Hepatocyte (in vitro differentiated cells): ENCODE results near the gene LILRB2. TPM values are rescaled to one million over a fixed set of nuclear protein-coding genes. Genes with fewer than 3 reads are reported as not detected.
"Not testable (repeated sequence)": the region's sequence is repeated elsewhere in the genome, so short reads cannot be mapped to it uniquely, and the experiment has no call there.

Experiments
- DNase-seq: peaks from one replicate; pipeline ENCODE4 v3.0.0-alpha.2; 2016; ENCODE audit warnings: low spot score
- H2AFZ ChIP-seq: fragments of 200-600 bp; sonication (generic); 2 replicates; pipeline ENCODE4 v1.6.0; 2016; ENCODE audit warnings: antibody characterized with exemption, mild to moderate bottlenecking
- H3K27ac ChIP-seq: fragments of 200-600 bp; sonication (generic); 2 replicates; pipeline ENCODE4 v1.5.1; 2016; ENCODE audit warnings: mild to moderate bottlenecking
- H3K27me3 ChIP-seq: fragments of 200-600 bp; sonication (generic); 2 replicates; pipeline ENCODE4 v1.6.1; 2016
- H3K36me3 ChIP-seq: fragments of 200-600 bp; sonication (generic); replicated peaks from 2 replicates; pipeline ENCODE4 v1.5.1; 2016; ENCODE audit warnings: low read depth; ENCODE audit not compliant: insufficient read depth
- H3K4me1 ChIP-seq: fragments of 200-600 bp; sonication (generic); 2 replicates; pipeline ENCODE4 v1.5.1; 2016; ENCODE audit warnings: mild to moderate bottlenecking, moderate library complexity; ENCODE audit not compliant: insufficient read depth
- H3K4me2 ChIP-seq: fragments of 200-600 bp; sonication (generic); 2 replicates; pipeline ENCODE4 v1.6.0; 2016
- H3K4me3 ChIP-seq: fragments of 200-600 bp; sonication (generic); 2 replicates; pipeline ENCODE4 v1.5.1; 2016; ENCODE audit warnings: mild to moderate bottlenecking
- H3K79me2 ChIP-seq: fragments of 200-600 bp; sonication (generic); 2 replicates; pipeline ENCODE4 v1.6.0; 2017; ENCODE audit warnings: mild to moderate bottlenecking
- H3K9me2 ChIP-seq: fragments of 200-600 bp; sonication (generic); replicated peaks from 2 replicates; pipeline ENCODE4 v1.6.0; 2017; ENCODE audit warnings: mild to moderate bottlenecking; ENCODE audit not compliant: insufficient read depth
- H3K9me3 ChIP-seq: fragments of 200-600 bp; sonication (generic); 2 replicates; pipeline ENCODE4 v1.5.1; 2016; ENCODE audit warnings: low read depth, mild to moderate bottlenecking
- H4K20me1 ChIP-seq: fragments of 200-600 bp; sonication (generic); 2 replicates; pipeline ENCODE4 v1.6.0; 2016; ENCODE audit warnings: mild to moderate bottlenecking; ENCODE audit not compliant: insufficient read depth, poor library complexity, severe bottlenecking
- EZH2 ChIP-seq: fragments of 200-600 bp; sonication (generic); IDR thresholded peaks from 2 replicates; pipeline ENCODE4 v1.6.1; 2016; ENCODE audit warnings: antibody characterized with exemption, mild to moderate bottlenecking, borderline replicate concordance
- EZH2phosphoT487 ChIP-seq: fragments of 200-600 bp; sonication (generic); IDR thresholded peaks from one replicate; pipeline ENCODE4 v1.6.1; 2018; ENCODE audit warnings: antibody characterized with exemption, mild to moderate bottlenecking, low read depth, moderate library complexity; ENCODE audit not compliant: unreplicated experiment, severe bottlenecking
- whole genome bisulfite sequencing: methylation state at CpG from one replicate; pipeline ENCODE4 v1.1.6; 2016; ENCODE audit warnings: low lambda C conversion rate; ENCODE audit errors: missing lambda C conversion rate; 5-methylcytosine and 5-hydroxymethylcytosine counted together
- polyA plus RNA-seq: library from polyadenylated mRNA; unstranded; fragments of >200 nt; fragmentation: Nextera tagmentation; extraction: Ambion mirVana; gene quantifications from 2 replicates; pipeline ENCODE4 v1.2.1, GENCODE V29; 2016
- total RNA-seq: library from RNA; depleted of rRNA; stranded (reverse); fragments of >200 nt; gene quantifications from 2 replicates; pipeline ENCODE4 v1.2.3, GENCODE V29; 2014
- TF ChIP-seq, protein P1 (sequence below): fragments of 200-600 bp; sonication (generic); IDR thresholded peaks from 2 replicates; pipeline ENCODE4 v1.5.1; 2016; ENCODE audit warnings: antibody characterized with exemption, mild to moderate bottlenecking; ENCODE audit not compliant: poor library complexity

The LILRB2 gene
- total and polyA plus RNA-seq, 2 experiments from 2014 or later: not detected

DNA sequence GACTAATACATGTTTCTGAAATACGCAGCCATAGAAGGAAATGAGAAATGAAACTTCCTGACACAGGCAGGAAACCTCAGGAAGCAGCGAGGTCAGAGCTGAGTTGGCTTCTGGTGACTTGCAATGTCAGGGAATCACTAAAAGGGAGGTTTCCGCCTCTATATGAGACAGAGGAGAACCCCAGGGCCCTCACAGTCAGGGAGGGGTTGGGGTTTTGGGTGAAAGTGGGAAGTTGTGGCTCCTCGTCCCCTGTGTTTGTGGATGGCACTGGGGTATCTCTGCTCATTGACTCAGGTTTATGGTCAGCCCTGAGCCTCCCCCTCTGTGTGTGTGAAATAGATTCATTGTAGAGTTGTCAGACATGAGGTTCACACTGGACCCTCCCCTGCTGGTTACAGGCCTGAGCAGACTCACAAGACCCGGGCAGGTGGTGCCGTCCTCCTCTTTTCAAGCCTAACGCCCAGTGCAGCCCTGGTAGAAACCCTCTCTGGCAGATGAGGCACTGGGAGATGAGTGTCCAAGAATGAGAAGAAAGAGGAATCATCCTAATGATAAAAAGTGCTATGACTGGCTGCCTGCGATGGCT, 32.8 kb downstream of the LILRB2 start:
- Histone ChIP-seq H3K36me3 (no peaks in the 10 kb centered on the region), H3K79me2 (no peaks in the 10 kb centered on the region), H2AFZ (no peak overlapping the region), H3K4me1 (no peaks in the 10 kb centered on the region), H3K27ac (no peak overlapping the region), H4K20me1 (no peaks in the 10 kb centered on the region), H3K9me3 (no peaks in the 10 kb centered on the region), H3K9me2 (no peaks in the 10 kb centered on the region), H3K4me2 (no peak overlapping the region), H3K4me3 (no peak overlapping the region), H3K27me3 (peaks cover 7% of the 10 kb centered on the region)
- 90% methylated on average over 8 of the region's 8 CpGs for WGBS
- TF ChIP-seq EZH2phosphoT487 (no peak), EZH2 (no peak)
- TF ChIP-seq, protein P1, sequence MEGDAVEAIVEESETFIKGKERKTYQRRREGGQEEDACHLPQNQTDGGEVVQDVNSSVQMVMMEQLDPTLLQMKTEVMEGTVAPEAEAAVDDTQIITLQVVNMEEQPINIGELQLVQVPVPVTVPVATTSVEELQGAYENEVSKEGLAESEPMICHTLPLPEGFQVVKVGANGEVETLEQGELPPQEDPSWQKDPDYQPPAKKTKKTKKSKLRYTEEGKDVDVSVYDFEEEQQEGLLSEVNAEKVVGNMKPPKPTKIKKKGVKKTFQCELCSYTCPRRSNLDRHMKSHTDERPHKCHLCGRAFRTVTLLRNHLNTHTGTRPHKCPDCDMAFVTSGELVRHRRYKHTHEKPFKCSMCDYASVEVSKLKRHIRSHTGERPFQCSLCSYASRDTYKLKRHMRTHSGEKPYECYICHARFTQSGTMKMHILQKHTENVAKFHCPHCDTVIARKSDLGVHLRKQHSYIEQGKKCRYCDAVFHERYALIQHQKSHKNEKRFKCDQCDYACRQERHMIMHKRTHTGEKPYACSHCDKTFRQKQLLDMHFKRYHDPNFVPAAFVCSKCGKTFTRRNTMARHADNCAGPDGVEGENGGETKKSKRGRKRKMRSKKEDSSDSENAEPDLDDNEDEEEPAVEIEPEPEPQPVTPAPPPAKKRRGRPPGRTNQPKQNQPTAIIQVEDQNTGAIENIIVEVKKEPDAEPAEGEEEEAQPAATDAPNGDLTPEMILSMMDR: no peak
- DNase-seq: no peak

GRCh38 chr19:54247106-54247930, 33.6 kb downstream of the LILRB2 start:
- no peak overlapping the region for H3K27ac ChIP-seq
- peaks cover 7% of the 10 kb centered on the region for H3K27me3 ChIP-seq
- no peaks in the 10 kb centered on the region for H3K9me3 ChIP-seq
- no peak for DNase-seq
- H3K79me2 ChIP-seq: no peaks in the 10 kb centered on the region
- no peaks in the 10 kb centered on the region for H4K20me1 ChIP-seq
- no peaks in the 10 kb centered on the region for H3K4me1 ChIP-seq
- H3K36me3 ChIP-seq: no peaks in the 10 kb centered on the region
- TF ChIP-seq, protein P1: no peak
- no peak for TF ChIP-seq EZH2
- no peak for TF ChIP-seq EZH2phosphoT487
- no peaks in the 10 kb centered on the region for H3K9me2 ChIP-seq
- 87% methylated on average over 20 of the region's 20 CpGs for WGBS
- no peak overlapping the region for H2AFZ ChIP-seq
- H3K4me3 ChIP-seq: no peak overlapping the region
- H3K4me2 ChIP-seq: no peak overlapping the region

DNA sequence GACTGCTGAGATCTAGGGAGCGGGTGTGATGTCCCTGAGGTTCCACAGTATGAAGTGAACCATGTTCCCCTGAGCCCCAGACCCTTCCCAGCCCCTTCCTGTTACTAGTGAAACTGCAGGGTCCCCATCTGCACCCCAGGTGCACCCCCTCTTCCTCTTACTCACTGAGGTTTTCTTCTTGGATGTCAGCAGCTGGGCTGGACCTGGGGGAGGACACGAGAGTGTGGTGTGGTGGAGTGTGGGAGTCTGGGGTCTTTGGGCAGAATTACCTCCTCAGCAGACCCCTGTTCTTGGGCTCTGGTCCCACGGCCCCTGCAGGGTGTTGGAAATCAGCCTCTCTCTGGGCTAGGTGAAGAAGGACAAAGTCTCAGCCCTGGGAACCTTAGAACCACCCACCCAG, 35.0 kb downstream of the LILRB2 start:
- no peaks in the 10 kb centered on the region for H4K20me1 ChIP-seq
- no peak overlapping the region for H3K4me2 ChIP-seq
- H3K27ac ChIP-seq: no peak overlapping the region
- H2AFZ ChIP-seq: no peak overlapping the region
- H3K36me3 ChIP-seq: no peaks in the 10 kb centered on the region
- no peaks in the 10 kb centered on the region for H3K79me2 ChIP-seq
- peaks cover 7% of the 10 kb centered on the region for H3K27me3 ChIP-seq
- no peaks in the 10 kb centered on the region for H3K4me1 ChIP-seq
- no peaks in the 10 kb centered on the region for H3K9me2 ChIP-seq
- no peak overlapping the region for H3K4me3 ChIP-seq
- DNase-seq: no peak
- TF ChIP-seq EZH2 (no peak), EZH2phosphoT487 (no peak)
- TF ChIP-seq, protein P1: no peak
- WGBS: 89% methylated on average over 3 of the region's 3 CpGs
- no peaks in the 10 kb centered on the region for H3K9me3 ChIP-seq

GRCh38 chr19:54243809-54244208, 37.1 kb downstream of the LILRB2 start:
- not testable (repeated sequence) for H2AFZ ChIP-seq, H3K27ac ChIP-seq, H3K4me3 ChIP-seq, DNase-seq, H3K4me2 ChIP-seq, H3K9me3 ChIP-seq, H3K79me2 ChIP-seq, H3K4me1 ChIP-seq, H4K20me1 ChIP-seq, H3K27me3 ChIP-seq, H3K9me2 ChIP-seq, H3K36me3 ChIP-seq
- 77% methylated on average over 7 of the region's 8 CpGs for WGBS

GRCh38 chr19:54242646-54243045, 38.3 kb downstream of the LILRB2 start, which contains the start of gene LILRA6:
Gene LILRA6 (minus strand): TSS chr19:54242790.
- H2AFZ ChIP-seq, DNase-seq, H4K20me1 ChIP-seq, H3K27ac ChIP-seq, H3K9me3 ChIP-seq, H3K4me3 ChIP-seq, H3K9me2 ChIP-seq, H3K79me2 ChIP-seq, H3K36me3 ChIP-seq, H3K4me1 ChIP-seq, H3K4me2 ChIP-seq: not testable (repeated sequence)
- H3K27me3 ChIP-seq: peaks cover 10% of the 10 kb centered on the region
- WGBS: 77% methylated on average over 6 of the region's 6 CpGs

DNA sequence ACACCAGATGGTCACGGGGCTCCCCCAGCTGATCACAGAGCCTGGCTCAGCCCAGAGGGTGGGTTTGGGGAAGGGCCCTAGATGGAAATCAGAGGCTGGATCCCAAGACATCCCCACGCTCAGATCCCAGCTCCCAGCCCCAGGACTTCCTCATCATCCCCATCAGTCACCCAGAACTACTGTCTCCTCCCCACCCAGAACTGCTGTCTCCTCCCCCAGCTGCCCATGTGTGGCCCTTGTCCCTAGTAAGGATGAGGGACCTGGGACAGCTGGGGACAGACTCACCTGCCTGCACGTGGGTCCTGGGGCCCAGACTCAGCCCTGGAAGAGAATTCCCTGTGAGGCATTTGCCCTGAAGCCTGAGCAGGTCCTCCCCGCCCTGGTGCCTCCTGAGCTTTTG, 38.7 kb downstream of the LILRB2 start:
- DNase-seq, H2AFZ ChIP-seq, H3K4me1 ChIP-seq, H3K9me3 ChIP-seq, H4K20me1 ChIP-seq, H3K79me2 ChIP-seq, H3K36me3 ChIP-seq, H3K4me2 ChIP-seq, H3K4me3 ChIP-seq, H3K27ac ChIP-seq, H3K9me2 ChIP-seq: not testable (repeated sequence)
- WGBS: 77% methylated on average over 4 of the region's 4 CpGs
- peaks cover 13% of the 10 kb centered on the region for H3K27me3 ChIP-seq
